GM10847 (cell line): ENCODE measurements around the gene TCL1B.

ENCODE experiments used
- POLR2A ChIP-seq: IDR thresholded peaks from 2 replicates; pipeline ENCODE4 v1.6.1; 2011; ENCODE audit not compliant: insufficient read length; ENCODE audit errors: extremely low read depth

The TCL1B gene

GRCh38 chr14:95663226-95663797, 22.9 kb upstream of the TCL1B start:
- TF ChIP-seq POLR2A: no peak

GRCh38 chr14:95664066-95664465, 22.2 kb upstream of the TCL1B start:
- TF ChIP-seq POLR2A: no peak

DNA sequence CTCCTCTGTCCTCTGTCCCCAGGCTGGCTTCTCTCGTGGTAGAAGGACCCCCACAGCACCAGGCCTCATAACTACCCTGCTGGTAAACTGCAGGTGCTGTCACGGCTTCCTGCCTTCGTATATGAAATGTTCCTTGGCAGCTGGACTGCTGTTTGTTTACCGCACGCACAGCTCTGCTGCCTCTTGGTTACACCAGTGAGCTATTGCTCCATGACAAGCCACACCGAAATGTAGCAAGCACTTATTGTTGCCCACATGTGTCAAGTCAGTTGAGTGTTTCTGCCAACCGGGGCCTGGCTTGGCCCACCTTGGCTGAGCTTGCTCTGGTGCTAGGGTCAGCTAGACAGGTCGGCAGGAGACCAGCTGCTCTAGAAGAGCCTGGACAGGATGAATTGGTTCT, 21.7 kb upstream of the TCL1B start:
- no peak for TF ChIP-seq POLR2A

- TF ChIP-seq POLR2A: no peak
These were observed 19.8 kb upstream of the TCL1B start for GRCh38 chr14:95666450-95666849.

GRCh38 chr14:95667249-95667693, 19.0 kb upstream of the TCL1B start:
- no peak for TF ChIP-seq POLR2A

DNA sequence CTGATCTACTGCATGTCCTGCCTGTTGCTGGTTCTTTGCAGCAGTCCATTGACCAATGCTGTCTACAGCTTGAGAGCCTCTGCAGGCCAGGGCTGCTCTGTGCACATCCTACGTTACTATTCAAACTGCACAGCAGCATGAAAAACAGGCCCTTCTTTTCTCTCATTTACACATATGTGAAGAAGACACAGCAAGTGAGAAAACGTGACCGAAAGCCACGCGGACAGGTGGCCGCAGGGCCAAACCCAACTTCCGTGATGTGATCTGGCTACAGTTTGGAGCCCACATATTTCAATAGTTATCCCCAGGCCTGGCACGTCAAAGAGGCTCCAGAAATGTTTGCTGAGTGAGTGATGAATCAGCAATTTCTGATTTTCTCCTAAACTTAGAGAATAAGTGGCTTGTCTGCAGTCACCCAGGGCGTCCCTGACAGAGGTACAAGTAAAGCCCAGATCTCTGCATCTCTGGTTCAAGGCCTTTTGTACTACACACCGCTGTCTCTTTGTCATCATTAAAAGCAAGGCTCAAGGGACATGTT, 17.9 kb upstream of the TCL1B start:
- no peak for TF ChIP-seq POLR2A

DNA sequence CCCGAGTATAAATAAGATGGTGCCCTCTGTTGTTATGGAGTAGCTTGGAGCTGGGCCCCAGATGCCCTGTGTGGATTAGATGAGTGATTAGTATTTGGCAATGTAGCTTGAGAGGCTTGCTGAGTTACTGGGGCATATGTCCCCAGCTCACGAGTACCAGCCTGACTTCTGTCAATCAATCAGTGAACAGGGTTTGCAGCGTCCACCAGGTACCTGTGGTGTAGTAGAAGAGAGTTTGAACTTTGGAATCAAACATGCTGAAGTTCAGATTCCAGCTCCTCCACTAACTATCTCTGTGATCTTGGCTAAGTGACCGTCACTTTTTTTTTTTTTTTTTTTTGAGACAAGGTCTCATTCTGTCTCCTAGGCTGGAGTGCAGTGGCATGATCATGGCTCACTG, 11.6 kb upstream of the TCL1B start:
- no peak for TF ChIP-seq POLR2A

DNA sequence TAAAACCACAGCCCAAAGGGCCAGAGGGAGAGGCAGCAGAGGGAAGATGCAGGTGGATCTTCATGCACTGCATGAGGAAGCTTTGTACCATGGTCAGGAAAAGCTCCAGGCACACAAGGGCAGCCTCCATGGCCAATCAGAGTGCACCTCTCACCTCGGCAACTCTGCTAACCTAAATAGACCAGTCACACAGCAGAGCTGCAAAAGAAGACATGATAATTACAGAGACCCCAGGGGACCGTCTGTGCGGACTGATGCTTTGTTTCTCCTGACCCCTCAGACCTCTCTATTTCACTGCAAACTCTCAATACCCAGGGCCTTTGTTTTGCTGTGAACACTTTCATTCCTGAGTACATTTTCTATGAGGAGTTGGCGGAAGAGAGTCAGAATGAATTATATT, 10.7 kb upstream of the TCL1B start:
- TF ChIP-seq POLR2A: no peak

GRCh38 chr14:95677179-95677835, 8.9 kb upstream of the TCL1B start:
- TF ChIP-seq POLR2A: no peak

- no peak for TF ChIP-seq POLR2A
These were observed 6.9 kb upstream of the TCL1B start for GRCh38 chr14:95679148-95679815.

DNA sequence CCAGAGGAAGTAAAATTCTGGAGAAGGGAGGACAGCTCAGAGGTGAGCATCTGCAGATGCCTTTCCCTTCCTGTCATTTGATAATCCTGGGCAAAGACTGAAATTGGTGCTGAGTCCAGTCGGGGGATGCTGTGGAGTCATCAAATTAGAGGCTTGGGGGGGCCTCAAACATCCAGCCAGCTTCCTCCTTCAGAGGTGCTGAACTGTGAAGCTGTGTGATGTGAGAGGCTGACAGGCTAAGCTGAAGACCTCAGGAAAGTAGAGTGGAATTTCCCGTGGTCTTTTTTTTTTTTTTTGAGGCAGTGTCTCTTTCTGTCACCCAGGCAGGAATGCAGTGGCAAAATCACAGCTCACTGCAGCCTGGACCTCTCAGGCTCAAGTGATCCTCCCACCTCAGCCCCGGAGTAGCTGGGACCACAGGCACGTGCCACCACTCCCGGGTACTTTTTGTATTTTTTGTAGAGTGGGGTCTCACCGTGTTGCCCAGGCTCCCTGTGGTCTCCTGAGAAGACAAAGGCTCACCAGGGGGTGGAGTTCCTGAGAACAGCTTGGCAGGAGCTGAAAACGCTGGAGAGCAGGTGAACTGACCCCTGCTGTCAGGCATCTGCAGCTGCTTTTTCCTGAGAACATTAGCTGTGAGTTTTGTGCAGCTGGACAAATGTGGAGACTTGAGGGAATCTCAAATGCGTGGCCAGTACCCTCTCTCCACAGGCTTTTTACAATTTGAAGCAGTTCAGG, 6.1 kb upstream of the TCL1B start:
- TF ChIP-seq POLR2A: no peak

DNA sequence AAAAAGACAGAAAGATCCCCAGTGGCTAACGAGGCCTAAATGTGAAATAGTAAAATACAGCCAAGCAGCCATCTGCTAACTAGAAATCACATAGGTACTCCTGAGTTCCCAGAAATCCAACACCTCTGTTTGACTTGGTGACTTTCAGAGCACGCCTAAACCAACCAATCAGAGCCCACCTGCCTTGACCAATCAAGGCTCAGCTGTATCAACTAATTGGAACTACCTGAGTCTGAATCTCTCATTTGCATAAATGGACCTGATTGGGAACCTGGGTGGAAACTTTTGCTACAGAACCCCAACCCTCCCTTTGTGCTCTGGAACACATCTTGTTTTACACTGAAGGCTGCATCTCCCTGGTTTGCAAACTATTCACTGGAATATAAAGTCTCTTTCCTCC, 5.1 kb upstream of the TCL1B start:
- no peak for TF ChIP-seq POLR2A

- TF ChIP-seq POLR2A: no peak
These were observed 2.4 kb upstream of the TCL1B start for GRCh38 chr14:95683793-95684192.

- no peak for TF ChIP-seq POLR2A
These were observed 709 bp downstream of the TCL1B start for GRCh38 chr14:95686935-95687334.

DNA sequence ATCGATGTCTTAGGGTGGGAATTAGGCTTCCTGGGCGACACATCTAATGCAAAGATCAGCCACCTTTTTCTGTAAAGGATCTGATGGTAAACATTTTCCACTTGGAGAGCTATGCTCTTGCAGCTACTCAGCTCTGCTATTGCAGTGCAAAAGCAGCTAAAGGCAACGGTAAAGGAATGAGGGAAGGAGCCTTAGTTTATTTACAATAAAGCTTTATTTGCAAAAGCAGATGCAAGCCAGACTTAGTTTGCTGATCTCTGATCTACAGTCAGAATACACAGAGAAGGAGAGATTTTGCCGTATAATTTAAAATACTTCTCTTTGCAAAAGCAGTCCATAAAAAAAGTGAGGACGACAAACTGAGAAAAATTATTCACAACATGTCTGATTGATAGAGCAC, 3.2 kb downstream of the TCL1B start:
- TF ChIP-seq POLR2A: no peak

DNA sequence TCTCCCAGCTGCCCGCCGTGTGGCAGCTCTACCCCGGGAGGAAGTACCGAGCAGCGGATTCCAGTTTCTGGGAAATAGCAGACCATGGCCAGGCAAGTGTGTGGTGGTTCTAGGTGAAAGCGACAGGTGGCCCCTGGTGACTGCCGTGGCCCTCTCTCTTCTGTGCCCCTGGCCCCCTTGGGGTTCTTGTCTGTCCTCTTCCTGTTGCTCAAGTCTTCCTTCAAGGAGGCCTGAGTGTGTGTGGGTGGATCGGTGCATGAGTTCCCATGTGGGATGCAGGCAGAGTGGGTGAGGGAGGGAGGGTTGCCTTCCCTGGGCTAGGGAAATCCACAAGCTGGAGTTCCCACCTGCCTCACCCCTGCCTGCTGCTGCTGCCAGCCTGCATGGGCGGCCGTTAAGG, 4.6 kb downstream of the TCL1B start:
- no peak for TF ChIP-seq POLR2A
